H1 (cell line): ENCODE measurements around the gene AIFM1.

Experiments
- CTCF ChIP-seq, 3 experiments: IDR thresholded peaks; 1 replicate in 2 of 3; 2 replicates in 1 of 3; pipeline versions ENCODE4 v1.5.1 to v1.6.1; 2011; ENCODE audit warnings: low read length in 3 of 3, mild to moderate bottlenecking in 3 of 3, inconsistent platforms in 2 of 3, low read depth in 1 of 3, moderate library complexity in 1 of 3; ENCODE audit not compliant: insufficient read depth in 1 of 3; ENCODE audit errors: control extremely low read depth in 1 of 3
- E2F6 ChIP-seq: IDR thresholded peaks from 2 replicates; pipeline ENCODE4 v1.6.1; 2012; ENCODE audit warnings: inconsistent platforms
- EZH2 ChIP-seq: fragments of 200-600 bp; sonication (generic); IDR thresholded peaks from 2 replicates; pipeline ENCODE4 v1.7.1; 2012; ENCODE audit warnings: low read depth, mild to moderate bottlenecking, moderate library complexity, low read length, inconsistent platforms; ENCODE audit not compliant: severe bottlenecking
- RAD21 ChIP-seq, 2 experiments: IDR thresholded peaks in 1 of 2; conservative IDR thresholded peaks in 1 of 2; 2 replicates each; pipeline ENCODE4 v1.6.1; 2011; ENCODE audit warnings: low read depth in 2 of 2, low read length in 2 of 2, improper control_type of control experiment in 1 of 2, inconsistent platforms in 1 of 2, mild to moderate bottlenecking in 1 of 2, moderate library complexity in 1 of 2
- SP2 ChIP-seq: IDR thresholded peaks from 2 replicates; pipeline ENCODE4 v1.6.1; 2012; ENCODE audit warnings: mild to moderate bottlenecking, low read length, inconsistent platforms
- SUZ12 ChIP-seq: fragments of 200-600 bp; sonication (generic); IDR thresholded peaks from 2 replicates; pipeline ENCODE4 v1.6.1; 2012; ENCODE audit warnings: mild to moderate bottlenecking, inconsistent platforms, low read length, moderate library complexity, mixed read lengths
- TBP ChIP-seq: IDR thresholded peaks from 2 replicates; pipeline ENCODE4 v1.6.1; 2011; ENCODE audit warnings: low read depth, low read length, improper control_type of control experiment
- YY1 ChIP-seq: IDR thresholded peaks from 2 replicates; pipeline ENCODE4 v1.6.1; 2011; ENCODE audit warnings: low read depth, mild to moderate bottlenecking, low read length

GRCh38 chrX:130184857-130185256 lies 19.2 kb upstream of the AIFM1 start:
- TF ChIP-seq YY1: no peak
- no peak for TF ChIP-seq SP2
- TF ChIP-seq CTCF (IDR thresholded peaks at IDR 0.05; ENCODE audit: control extremely low read depth in 1 of 3, insufficient read depth in 1 of 3, low read depth in 1 of 3, low read length in 3 of 3): no peak
- no peak for TF ChIP-seq EZH2
- TF ChIP-seq TBP: no peak
- TF ChIP-seq E2F6: no peak
- no peak for TF ChIP-seq SUZ12
- no peak for TF ChIP-seq RAD21 (IDR thresholded peaks at IDR 0.05 in 1 of 2, conservative IDR thresholded peaks at IDR 0.05 in 1 of 2; ENCODE audit: low read depth in 2 of 2, low read length in 2 of 2)
